GM21360 (cell line): ENCODE data around the gene GPR135.
"Not testable (repeated sequence)": the region's sequence is repeated elsewhere in the genome, so short reads cannot be mapped to it uniquely, and the experiment has no call there.

Experiments
- ATAC-seq: cut with Tn5 transposase; IDR thresholded peaks from one replicate; pipeline ENCODE4 v1.9.1; 2021; ENCODE audit warnings: mild to moderate bottlenecking, moderate library complexity; ENCODE audit not compliant: unreplicated experiment

GPR135 gene

GRCh38 chr14:59475709-59476108 is 10.5 kb upstream of the GPR135 start:
- ATAC-seq, result no peak

- no peak for ATAC-seq
Measured at GRCh38 chr14:59474172-59474571, 9.0 kb upstream of the GPR135 start.

- ATAC-seq, result peak; percentile 53
Measured at GRCh38 chr14:59464486-59465315, 479 bp downstream of the GPR135 start.

- no peak for ATAC-seq
Measured at GRCh38 chr14:59463787-59464485, 1.2 kb downstream of the GPR135 start.

GRCh38 chr14:59461891-59462290 is 3.3 kb downstream of the GPR135 start:
- ATAC-seq, result no peak

GRCh38 chr14:59460378-59460777 is 4.8 kb downstream of the GPR135 start:
- ATAC-seq, result no peak

- no peak for ATAC-seq
Measured at GRCh38 chr14:59458486-59458885, 6.7 kb downstream of the GPR135 start.

- no peak for ATAC-seq
Measured at GRCh38 chr14:59455411-59455810, 9.8 kb downstream of the GPR135 start.

GRCh38 chr14:59454139-59454538 is 11.0 kb downstream of the GPR135 start:
- no peak for ATAC-seq

- ATAC-seq, result no peak
Measured at GRCh38 chr14:59451849-59452248, 13.3 kb downstream of the GPR135 start.

- ATAC-seq, result no peak
Measured at GRCh38 chr14:59450716-59451115, 14.5 kb downstream of the GPR135 start.

- not testable (repeated sequence) for ATAC-seq
Measured at GRCh38 chr14:59448673-59449072, 16.5 kb downstream of the GPR135 start.

- ATAC-seq, result no peak
Measured at GRCh38 chr14:59439256-59439965, 25.8 kb downstream of the GPR135 start.

- ATAC-seq, result no peak
Measured at GRCh38 chr14:59438195-59438647, 27.0 kb downstream of the GPR135 start.

- no peak for ATAC-seq
Measured at GRCh38 chr14:59435987-59436386, 29.2 kb downstream of the GPR135 start.

GRCh38 chr14:59435101-59435500 is 30.1 kb downstream of the GPR135 start:
- ATAC-seq, result no peak

GRCh38 chr14:59429790-59430189 is 35.4 kb downstream of the GPR135 start:
- no peak for ATAC-seq

GRCh38 chr14:59428581-59429012 is 36.6 kb downstream of the GPR135 start:
- no peak for ATAC-seq

GRCh38 chr14:59427653-59428580 is 37.3 kb downstream of the GPR135 start:
- no peak for ATAC-seq

GRCh38 chr14:59425322-59425935 is 39.8 kb downstream of the GPR135 start:
- ATAC-seq, result no peak
